GM23248 (cell line): ENCODE results near the gene RARG. TPM values are rescaled to one million over a fixed set of nuclear protein-coding genes. Genes with fewer than 3 reads are reported as not detected.

ENCODE experiments used
- DNase-seq: peaks from one replicate; pipeline ENCODE4 v3.0.0-alpha.2; 2015
- H2AFZ ChIP-seq: fragments of 200-600 bp; sonication (generic); 2 replicates; pipeline ENCODE4 v1.6.1; 2016; ENCODE audit warnings: antibody characterized with exemption
- H3F3A ChIP-seq: fragments of 200-600 bp; sonication (generic); 2 replicates; pipeline ENCODE4 v1.6.1; 2016; ENCODE audit warnings: mild to moderate bottlenecking, antibody characterized with exemption, mixed run types; ENCODE audit not compliant: insufficient read depth
- H3K27ac ChIP-seq: fragments of 200-600 bp; sonication (generic); 2 replicates; pipeline ENCODE4 v1.5.1; 2016; ENCODE audit warnings: mild to moderate bottlenecking
- H3K27me3 ChIP-seq: fragments of 200-600 bp; sonication (generic); replicated peaks from 2 replicates; pipeline ENCODE4 v1.6.1; 2016; ENCODE audit warnings: mild to moderate bottlenecking; ENCODE audit not compliant: insufficient read depth
- H3K36me3 ChIP-seq: fragments of 200-600 bp; sonication (generic); 2 replicates; pipeline ENCODE4 v1.6.1; 2016; ENCODE audit warnings: low read depth, mild to moderate bottlenecking
- H3K4me1 ChIP-seq: fragments of 200-600 bp; sonication (generic); 2 replicates; pipeline ENCODE4 v1.6.1; 2016; ENCODE audit warnings: mild to moderate bottlenecking; ENCODE audit not compliant: insufficient read depth
- H3K4me2 ChIP-seq: fragments of 200-600 bp; sonication (generic); one replicate; pipeline ENCODE4 v1.6.1; 2016; ENCODE audit warnings: mild to moderate bottlenecking; ENCODE audit not compliant: unreplicated experiment
- H3K4me3 ChIP-seq: fragments of 200-600 bp; sonication (generic); 2 replicates; pipeline ENCODE4 v1.5.1; 2016; ENCODE audit warnings: mild to moderate bottlenecking
- H3K79me2 ChIP-seq: fragments of 200-600 bp; sonication (generic); 2 replicates; pipeline ENCODE4 v1.6.1; 2016; ENCODE audit warnings: mild to moderate bottlenecking; ENCODE audit not compliant: insufficient read depth
- H3K9ac ChIP-seq: fragments of 200-600 bp; sonication (generic); 2 replicates; pipeline ENCODE4 v1.6.1; 2016; ENCODE audit warnings: mild to moderate bottlenecking
- H3K9me2 ChIP-seq: fragments of 200-600 bp; sonication (generic); 2 replicates; pipeline ENCODE4 v1.6.1; 2016; ENCODE audit warnings: mixed run types, mild to moderate bottlenecking, moderate library complexity; ENCODE audit not compliant: insufficient read depth
- H3K9me3 ChIP-seq: fragments of 200-600 bp; sonication (generic); one replicate; pipeline ENCODE4 v1.6.1; 2017; ENCODE audit warnings: low read depth
- H4K20me1 ChIP-seq: fragments of 200-600 bp; sonication (generic); 2 replicates; pipeline ENCODE4 v1.6.0; 2016; ENCODE audit not compliant: insufficient read depth
- EZH2 ChIP-seq: fragments of 200-600 bp; sonication (generic); IDR thresholded peaks from 2 replicates; pipeline ENCODE4 v1.6.1; 2018; ENCODE audit warnings: antibody characterized with exemption, mild to moderate bottlenecking; ENCODE audit not compliant: insufficient read depth, poor library complexity, severe bottlenecking
- EZH2phosphoT487 ChIP-seq: fragments of 200-600 bp; sonication (generic); IDR thresholded peaks from 2 replicates; pipeline ENCODE4 v1.6.1; 2018; ENCODE audit warnings: antibody characterized with exemption, moderate library complexity, mild to moderate bottlenecking, low read depth; ENCODE audit not compliant: insufficient read depth
- WGBS, 2 experiments: methylation state at CpG; one replicate each; pipeline ENCODE4 v1.1.6; 2015 to 2017; ENCODE audit warnings: low lambda C conversion rate in 2 of 2, low coverage in 1 of 2; ENCODE audit errors: missing lambda C conversion rate in 2 of 2; 5-methylcytosine and 5-hydroxymethylcytosine counted together
- in situ Hi-C: fragments of 300-500 bp; cut with MboI; formaldehyde crosslinking; loops from 2 replicates; pipeline ENCODE4 v1.15.0; 2020
- polyA plus RNA-seq: library from polyadenylated mRNA; unstranded; fragments of >200 nt; fragmentation: Nextera tagmentation; extraction: Ambion mirVana; gene quantifications from 2 replicates; pipeline ENCODE4 v1.2.1, GENCODE V29; 2016
- total RNA-seq: library from RNA; depleted of rRNA; stranded (reverse); fragments of >200 nt; shearing (Covaris generic); gene quantifications from 2 replicates; pipeline ENCODE4 v1.2.3, GENCODE V29; 2014

The RARG gene
- total and polyA plus RNA-seq, 2 experiments from 2014 or later: 75.3 to 116 TPM

GRCh38 chr12:53214221-53214620 lies 17.8 kb downstream of the RARG start:
- Histone ChIP-seq H3F3A (peaks cover 38% of the 10 kb centered on the region), H3K36me3 (peaks cover 53% of the 10 kb centered on the region), H3K79me2 (peaks cover 53% of the 10 kb centered on the region), H3K27me3 (no peaks in the 10 kb centered on the region), H3K4me2 (no peak overlapping the region), H3K27ac (no peak overlapping the region), H4K20me1 (no peaks in the 10 kb centered on the region), H3K4me3 (no peak overlapping the region), H2AFZ (no peak overlapping the region), H3K9ac (no peak overlapping the region), H3K9me3 (no peaks in the 10 kb centered on the region), H3K9me2 (no peaks in the 10 kb centered on the region), H3K4me1 (peaks cover 31% of the 10 kb centered on the region)
- DNase-seq: no peak
- no peak for TF ChIP-seq EZH2
- TF ChIP-seq EZH2phosphoT487: no peak
- WGBS, 2 experiments: 81% methylated on average over 5 of the region's 5 CpGs
- in situ Hi-C loops: loop anchor here (10.0 kb wide), 1 partner anchor 71 kb away; no protein-coding TSS in a partner anchor

DNA sequence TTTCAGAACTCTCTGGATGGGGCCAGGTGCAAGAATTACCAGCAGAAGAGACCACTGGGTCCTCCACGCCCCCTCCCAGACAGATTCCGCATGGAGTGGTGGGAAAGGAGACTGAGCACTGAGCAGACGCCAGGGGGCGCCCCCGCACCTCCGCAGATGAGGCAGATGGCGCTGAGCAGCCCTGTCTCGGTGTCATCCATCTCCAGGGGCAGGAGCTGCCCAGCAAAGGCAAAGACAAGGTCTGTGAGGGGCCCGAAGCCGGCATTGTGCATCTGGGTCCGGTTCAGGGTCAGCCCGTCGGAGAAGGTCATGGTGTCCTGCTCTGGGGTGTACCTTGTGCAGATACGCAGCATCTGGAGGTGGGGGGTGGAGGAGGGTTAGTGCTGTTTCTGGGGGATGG lies 18.7 kb downstream of the RARG start:
- H3K4me1 ChIP-seq: peaks cover 31% of the 10 kb centered on the region
- no peak overlapping the region for H3K4me2 ChIP-seq
- peaks cover 47% of the 10 kb centered on the region for H3K79me2 ChIP-seq
- WGBS, 2 experiments: 10 to 13% methylated on average over 11 to 14 of the region's 14 CpGs
- in situ Hi-C loops: loop anchor here (10.0 kb wide), 1 partner anchor 71 kb away; no protein-coding TSS in a partner anchor
- peak; percentile 83 for DNase-seq
- H3K27ac ChIP-seq: 0 out of 2 replicates have a peak overlapping the region, but pooled peaks have one; percentile 10
- no peaks in the 10 kb centered on the region for H3K9me2 ChIP-seq
- H4K20me1 ChIP-seq: no peaks in the 10 kb centered on the region
- H3K9ac ChIP-seq: peak overlapping the region; percentile 36; the same call in 1 of the 2 replicates
- H3K36me3 ChIP-seq: peaks cover 53% of the 10 kb centered on the region
- H2AFZ ChIP-seq: no peak overlapping the region
- TF ChIP-seq EZH2phosphoT487: no peak
- TF ChIP-seq EZH2: no peak
- H3K9me3 ChIP-seq: no peaks in the 10 kb centered on the region
- peaks cover 41% of the 10 kb centered on the region for H3F3A ChIP-seq
- no peak overlapping the region for H3K4me3 ChIP-seq
- no peaks in the 10 kb centered on the region for H3K27me3 ChIP-seq

GRCh38 chr12:53212931-53213330 lies 19.1 kb downstream of the RARG start:
- in situ Hi-C loops: loop anchor here (10.0 kb wide), 1 partner anchor 72 kb away; no protein-coding TSS in a partner anchor
- H3K9me2 ChIP-seq: no peaks in the 10 kb centered on the region
- H3K36me3 ChIP-seq: peaks cover 53% of the 10 kb centered on the region
- no peaks in the 10 kb centered on the region for H3K9me3 ChIP-seq
- H3F3A ChIP-seq: peaks cover 43% of the 10 kb centered on the region
- H3K27ac ChIP-seq: 0 out of 2 replicates have a peak overlapping the region, but pooled peaks have one; percentile 10
- no peaks in the 10 kb centered on the region for H4K20me1 ChIP-seq
- no peaks in the 10 kb centered on the region for H3K27me3 ChIP-seq
- DNase-seq: peak; percentile 36
- H3K9ac ChIP-seq: peak overlapping the region; percentile 36; the same call in 1 of the 2 replicates
- no peak overlapping the region for H2AFZ ChIP-seq
- peaks cover 28% of the 10 kb centered on the region for H3K4me1 ChIP-seq
- no peak overlapping the region for H3K4me2 ChIP-seq
- H3K4me3 ChIP-seq: no peak overlapping the region
- peaks cover 43% of the 10 kb centered on the region for H3K79me2 ChIP-seq
- TF ChIP-seq EZH2phosphoT487 (no peak), EZH2 (no peak)
- 28 to 37% methylated on average over 12 of the region's 12 CpGs for WGBS, 2 experiments

DNA sequence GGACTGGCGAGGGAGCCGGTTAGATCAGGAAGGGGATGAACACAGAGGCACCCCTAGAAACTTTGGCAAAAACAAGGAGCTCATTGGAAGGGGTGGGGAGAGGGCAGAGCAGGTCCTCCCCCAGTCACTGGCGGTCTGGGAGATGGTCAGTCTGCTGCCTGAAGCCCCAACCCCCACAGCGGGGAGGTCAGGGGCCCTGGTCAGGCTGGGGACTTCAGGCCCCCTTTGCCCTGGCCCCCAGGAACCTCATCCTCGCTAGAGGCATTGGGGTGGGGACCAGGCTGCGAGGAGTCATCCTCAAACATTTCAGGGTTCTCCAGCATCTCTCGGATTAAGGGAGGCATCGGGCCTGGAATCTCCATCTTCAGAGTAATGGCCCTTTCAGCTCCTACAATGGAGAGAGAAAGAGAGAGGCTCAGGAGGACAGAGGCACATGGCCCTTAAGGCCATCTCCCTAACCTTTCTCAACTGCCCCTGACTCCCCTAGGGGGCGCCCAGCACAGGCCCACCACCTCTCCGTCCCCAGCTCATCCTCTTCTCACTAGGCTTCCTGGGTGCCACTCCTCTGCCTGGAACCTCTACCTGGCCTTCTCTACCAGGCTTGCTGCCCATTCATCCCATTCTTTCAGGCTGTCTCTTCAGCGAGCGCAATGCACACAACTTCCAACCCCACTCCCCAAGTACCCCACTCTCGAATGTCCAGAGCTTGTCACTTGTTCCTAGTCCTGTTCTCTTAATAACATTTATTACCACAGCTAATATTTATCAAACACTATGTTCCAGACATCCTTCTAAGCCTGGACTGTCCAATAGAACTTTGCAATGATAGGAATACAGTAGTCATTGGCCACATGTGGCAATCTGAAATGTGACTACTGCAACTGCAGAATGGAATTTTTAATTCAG lies 20.3 kb downstream of the RARG start:
- Histone ChIP-seq H3K79me2 (peaks cover 31% of the 10 kb centered on the region), H4K20me1 (no peaks in the 10 kb centered on the region), H3K4me3 (no peak overlapping the region), H3K4me2 (no peak overlapping the region), H3K27ac (no peak overlapping the region), H3K9me3 (no peaks in the 10 kb centered on the region), H3F3A (peaks cover 50% of the 10 kb centered on the region), H3K9me2 (no peaks in the 10 kb centered on the region), H3K4me1 (peaks cover 21% of the 10 kb centered on the region), H3K27me3 (no peaks in the 10 kb centered on the region), H2AFZ (no peak overlapping the region), H3K36me3 (peaks cover 53% of the 10 kb centered on the region), H3K9ac (no peak overlapping the region)
- no peak for DNase-seq
- TF ChIP-seq EZH2phosphoT487: no peak
- no peak for TF ChIP-seq EZH2
- in situ Hi-C loops: loop anchor here (10.0 kb wide), 1 partner anchor 73 kb away; no protein-coding TSS in a partner anchor
- WGBS, 2 experiments: 85 to 86% methylated on average over 13 of the region's 13 CpGs
